EL (cell line): Measurements from ENCODE around the gene FOXD4L6.
"Not testable (repeated sequence)": the region's sequence is repeated elsewhere in the genome, so short reads cannot be mapped to it uniquely, and the experiment has no call there.

ENCODE experiments used
- DNase-seq: peaks from one replicate; pipeline ENCODE4 v3.0.0-alpha.2; 2016

Gene FOXD4L6

DNA sequence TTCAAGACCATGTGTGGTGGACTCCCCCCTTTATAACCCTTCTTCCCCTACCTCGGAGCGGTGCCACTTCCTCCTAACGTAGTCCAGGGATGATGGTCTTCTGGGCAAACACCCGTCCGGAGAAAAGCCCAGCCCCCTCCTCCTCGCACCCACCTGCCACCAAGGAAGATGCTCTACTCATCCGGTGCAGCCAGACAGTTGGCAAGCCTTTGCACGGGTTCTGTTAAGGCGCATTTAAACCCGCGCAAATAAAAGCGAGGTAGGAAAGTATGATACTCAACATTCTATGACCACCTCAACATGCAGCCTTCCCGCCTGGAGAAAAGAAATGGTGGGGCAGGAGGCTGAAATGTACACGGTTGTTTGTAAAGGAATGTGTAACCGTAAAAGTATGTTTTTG is at the start of gene FOXD4L6:
FOXD4L6 (minus strand) TSS at position 101 of the 400 bp plus-strand sequence. CDS start 298 bp downstream, outside the sequence.
- not testable (repeated sequence) for DNase-seq

GRCh38 chr9:41174994-41175393 is 46.5 kb upstream of the FOXD4L6 start:
- not testable (repeated sequence) for DNase-seq

- not testable (repeated sequence) for DNase-seq
Observed at GRCh38 chr9:41150116-41150515, 21.6 kb upstream of the FOXD4L6 start.

DNA sequence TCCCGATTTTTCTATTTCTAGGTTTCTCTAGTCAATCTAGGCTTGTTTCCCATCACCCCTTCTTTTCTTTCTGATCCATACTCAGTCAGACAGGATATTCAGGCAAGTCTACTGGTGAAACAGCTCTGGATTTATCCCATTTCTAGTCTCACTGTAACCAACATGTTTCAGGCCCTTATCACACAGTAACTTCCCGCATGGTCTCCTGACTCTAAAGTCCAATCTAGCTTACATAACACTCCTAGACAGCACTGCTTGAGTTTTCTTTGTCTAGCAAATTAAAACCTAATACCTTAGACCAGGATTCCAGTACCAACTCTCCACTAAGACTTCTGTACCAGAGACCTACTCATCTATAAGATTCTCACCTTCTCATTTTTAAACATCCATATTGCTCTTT is 13.4 kb upstream of the FOXD4L6 start:
- not testable (repeated sequence) for DNase-seq

- not testable (repeated sequence) for DNase-seq
Observed at GRCh38 chr9:41126746-41127446, 1.6 kb downstream of the FOXD4L6 start.

DNA sequence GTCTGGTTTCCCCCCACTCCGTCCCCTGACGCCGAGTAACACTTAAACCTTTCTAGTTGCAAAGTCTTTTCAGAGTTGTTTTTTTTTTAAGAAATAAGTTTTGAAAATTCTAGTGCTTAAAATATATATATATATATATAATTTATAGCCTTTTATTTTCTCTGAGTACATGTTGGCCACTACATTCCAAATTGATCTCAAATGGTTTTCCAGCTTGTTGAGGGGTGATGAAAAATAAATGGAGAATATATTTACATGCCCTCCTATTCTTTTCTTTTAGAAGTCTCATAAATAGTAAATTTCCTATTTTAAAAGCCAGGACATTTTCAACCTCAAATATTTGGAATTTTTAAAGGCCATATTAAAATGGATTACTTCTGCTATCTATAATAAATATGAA is 2.5 kb downstream of the FOXD4L6 start:
- not testable (repeated sequence) for DNase-seq

GRCh38 chr9:41125109-41125658 is 3.3 kb downstream of the FOXD4L6 start:
- DNase-seq, result not testable (repeated sequence)

GRCh38 chr9:41124250-41125108 is 4.0 kb downstream of the FOXD4L6 start:
- DNase-seq, result not testable (repeated sequence)

DNA sequence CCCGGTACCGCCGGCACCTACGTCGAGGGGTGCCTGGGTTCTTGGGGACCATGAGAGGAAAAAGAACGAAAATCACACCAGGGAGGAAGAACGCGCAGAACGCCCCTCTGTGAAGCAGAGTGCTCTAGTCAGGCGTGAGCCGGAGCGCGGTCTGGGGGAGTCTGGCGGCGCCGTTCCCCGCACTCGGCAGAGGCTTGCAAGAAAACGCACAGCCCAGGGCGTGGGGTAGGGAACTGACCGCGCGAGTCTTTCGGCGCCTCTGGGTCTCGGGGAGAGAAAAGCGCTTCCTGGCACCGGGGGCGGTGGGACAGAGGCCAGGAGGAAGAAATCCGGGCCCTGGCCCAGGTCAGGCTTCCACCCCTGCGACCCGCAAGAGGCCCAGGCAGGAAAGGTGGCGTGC is 4.7 kb downstream of the FOXD4L6 start:
- DNase-seq, result not testable (repeated sequence)

GRCh38 chr9:41123396-41123795 is 5.1 kb downstream of the FOXD4L6 start:
- not testable (repeated sequence) for DNase-seq

DNA sequence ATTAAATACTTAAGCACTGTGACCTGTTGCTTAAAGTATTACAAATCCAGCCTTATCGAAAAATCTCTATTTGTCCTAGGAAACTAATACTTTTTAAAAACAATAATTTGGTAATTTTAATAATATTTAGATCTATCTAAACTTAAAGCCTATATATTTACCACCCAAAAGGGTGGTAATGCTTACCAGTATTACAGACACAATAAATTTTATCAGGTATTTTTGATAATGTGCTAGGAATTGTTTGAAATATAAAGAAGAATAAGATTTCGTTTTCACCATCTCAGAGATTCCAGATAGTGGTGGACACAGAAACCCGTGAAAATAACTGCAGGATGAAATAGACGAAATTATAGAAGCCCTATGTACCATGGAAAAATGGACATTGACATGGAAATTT is 7.8 kb downstream of the FOXD4L6 start:
- DNase-seq, result not testable (repeated sequence)

DNA sequence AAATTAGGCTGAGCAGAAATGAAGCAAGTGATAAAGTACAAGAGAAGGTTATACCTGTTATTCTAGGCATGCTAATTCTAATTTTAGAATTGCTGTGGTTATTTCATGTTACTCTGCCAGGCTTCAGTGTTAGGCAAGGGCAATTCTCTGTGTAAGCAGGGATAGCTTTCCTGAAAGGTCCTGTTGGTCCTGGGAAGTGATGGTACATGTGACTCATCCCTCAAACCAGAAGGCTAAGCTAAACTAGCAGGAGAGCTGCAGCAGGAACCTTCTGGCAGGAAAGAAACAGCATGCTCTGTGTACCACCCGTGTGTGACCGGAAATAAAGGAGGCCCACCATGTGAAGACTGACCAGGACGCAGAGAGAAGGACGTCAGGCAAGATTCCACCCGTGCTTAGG is 8.8 kb downstream of the FOXD4L6 start:
- not testable (repeated sequence) for DNase-seq

DNA sequence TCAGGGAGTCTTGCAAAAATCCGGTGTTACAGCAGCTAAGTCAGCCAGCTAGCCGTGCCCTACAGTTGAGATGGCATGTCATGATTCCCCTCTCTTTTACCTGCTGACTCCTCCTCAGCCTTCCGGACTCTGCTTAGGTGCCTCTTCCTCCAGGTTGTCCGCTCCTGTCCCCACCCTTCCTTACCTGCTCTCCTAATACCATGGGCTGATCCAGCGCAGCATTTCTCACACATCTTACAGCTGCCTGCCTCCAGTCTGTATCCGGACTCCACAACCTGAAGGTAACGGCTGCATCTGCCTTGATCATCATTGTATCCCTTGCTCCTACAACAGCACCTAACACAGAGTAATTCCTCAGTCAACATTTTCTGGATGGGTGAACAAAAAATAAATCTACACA is 9.2 kb downstream of the FOXD4L6 start:
- not testable (repeated sequence) for DNase-seq

- not testable (repeated sequence) for DNase-seq
Observed at GRCh38 chr9:41113348-41113747, 15.1 kb downstream of the FOXD4L6 start.

DNA sequence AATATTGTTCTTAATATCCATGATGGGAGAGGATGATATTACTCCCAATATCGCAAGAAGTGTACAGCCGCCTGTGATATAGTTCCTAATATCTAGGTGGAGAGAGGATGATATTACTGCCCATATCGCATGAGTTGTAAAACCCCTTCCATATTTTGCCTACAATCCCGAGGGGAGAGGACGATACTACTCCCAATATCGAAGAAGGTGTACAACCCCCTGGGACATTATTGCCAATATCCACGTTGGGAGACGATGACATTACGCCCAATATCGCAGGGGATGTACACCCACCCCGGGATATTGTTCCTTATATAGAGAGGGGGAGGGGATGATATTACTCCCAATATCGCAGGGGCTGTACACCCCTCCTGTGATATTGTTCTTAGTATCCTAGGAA is 17.1 kb downstream of the FOXD4L6 start:
- not testable (repeated sequence) for DNase-seq

DNA sequence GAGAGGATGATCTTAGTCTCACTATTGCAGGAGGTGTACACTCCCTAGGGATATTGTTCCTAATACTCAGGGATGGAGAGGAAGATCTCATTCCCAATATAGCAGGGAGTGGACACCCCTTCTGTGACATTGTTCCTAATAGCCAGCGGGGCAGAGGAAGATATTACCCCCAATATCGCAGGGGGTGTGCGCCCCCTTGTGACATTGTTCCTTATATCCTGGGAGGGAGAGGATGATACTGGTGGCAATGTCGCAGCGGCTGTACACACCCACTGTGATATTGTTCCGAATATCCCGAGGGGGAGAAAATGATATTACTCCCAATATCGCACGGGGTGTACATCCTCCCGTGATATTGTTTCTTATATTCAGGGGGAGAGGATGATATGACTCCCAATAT is 17.6 kb downstream of the FOXD4L6 start:
- not testable (repeated sequence) for DNase-seq

GRCh38 chr9:41109253-41109652 is 19.2 kb downstream of the FOXD4L6 start:
- not testable (repeated sequence) for DNase-seq

DNA sequence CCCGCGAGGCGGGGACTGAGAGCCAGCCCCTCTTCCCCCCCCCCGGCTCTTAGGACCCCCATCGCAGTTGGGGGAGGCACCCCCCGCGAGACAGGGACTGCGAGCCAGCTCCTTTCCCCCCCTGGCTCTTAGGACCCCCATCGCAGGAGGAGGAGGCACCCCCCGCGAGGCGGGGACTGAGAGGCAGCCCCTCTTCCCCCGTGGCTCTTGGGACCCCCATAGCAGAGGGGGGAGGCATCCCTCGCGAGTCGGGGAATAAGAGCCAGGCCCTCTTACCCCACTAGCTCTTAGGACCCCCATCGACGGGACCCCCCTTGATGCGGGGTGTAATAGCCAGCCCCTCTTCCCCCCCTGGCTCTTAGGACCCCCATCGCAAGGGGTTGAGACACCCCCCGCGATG is 19.7 kb downstream of the FOXD4L6 start:
- DNase-seq, result not testable (repeated sequence)

DNA sequence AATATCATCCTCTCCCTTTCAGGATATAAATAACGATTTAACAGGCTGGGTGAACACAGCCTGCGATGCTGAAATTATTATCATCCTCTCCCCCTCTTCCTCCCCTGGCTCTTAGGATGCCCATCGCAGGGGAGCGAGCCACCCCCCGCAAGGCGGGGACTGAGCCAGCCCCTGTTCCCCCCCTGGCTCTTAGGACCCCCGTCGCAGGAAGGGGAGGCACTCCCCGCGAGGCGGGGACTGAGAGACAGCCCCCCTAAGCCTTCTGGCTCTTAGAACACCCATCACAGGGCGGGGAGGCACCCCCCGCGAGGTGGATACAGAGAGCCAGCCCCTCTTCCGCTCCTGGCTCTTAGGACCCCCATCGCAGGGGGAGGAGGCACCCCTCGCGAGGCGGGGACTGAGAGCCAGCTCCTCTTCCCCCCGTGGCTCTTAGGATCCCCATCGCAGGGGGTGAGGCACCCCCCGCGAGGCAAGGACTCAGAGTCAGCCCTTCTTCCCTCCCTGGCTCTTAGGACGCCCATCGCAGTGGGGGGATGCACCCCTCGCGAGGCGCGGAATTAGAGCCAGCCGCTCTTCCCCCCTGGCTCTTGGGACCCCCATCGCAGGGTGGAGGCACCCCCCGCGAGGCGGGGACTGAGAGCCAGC is 21.9 kb downstream of the FOXD4L6 start:
- not testable (repeated sequence) for DNase-seq

DNA sequence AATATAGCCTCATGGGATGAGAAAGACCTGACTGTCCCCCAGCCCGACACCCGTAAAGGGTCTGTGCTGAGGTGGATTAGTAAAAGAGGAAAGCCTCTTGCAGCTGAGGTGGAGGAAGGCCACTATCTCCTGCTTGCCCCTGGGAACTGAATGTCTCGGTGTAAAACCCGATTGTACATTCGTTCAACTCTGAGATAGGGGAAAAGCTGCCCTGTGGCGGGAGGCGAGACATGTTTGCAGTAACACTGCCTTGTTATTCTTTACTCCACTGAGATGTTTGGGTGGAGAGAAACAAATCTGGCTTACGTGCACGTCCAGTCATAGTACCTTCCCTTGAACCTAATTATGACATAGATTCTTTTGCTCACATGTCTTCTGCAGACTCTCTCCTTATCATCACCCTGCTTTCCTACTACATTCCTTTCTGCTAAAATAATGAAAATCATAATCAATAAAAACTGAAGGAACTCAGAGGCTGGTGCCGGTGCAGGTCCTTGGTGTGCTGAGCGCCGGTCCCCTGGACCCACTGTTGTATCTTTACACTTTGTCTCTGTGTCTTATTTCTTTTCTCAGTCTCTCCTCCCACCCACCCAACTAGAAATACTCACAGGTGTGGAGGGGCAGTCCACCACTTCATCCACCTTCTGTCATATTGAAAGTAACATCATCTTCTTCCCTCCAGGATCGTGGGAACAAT is 22.8 kb downstream of the FOXD4L6 start:
- not testable (repeated sequence) for DNase-seq

DNA sequence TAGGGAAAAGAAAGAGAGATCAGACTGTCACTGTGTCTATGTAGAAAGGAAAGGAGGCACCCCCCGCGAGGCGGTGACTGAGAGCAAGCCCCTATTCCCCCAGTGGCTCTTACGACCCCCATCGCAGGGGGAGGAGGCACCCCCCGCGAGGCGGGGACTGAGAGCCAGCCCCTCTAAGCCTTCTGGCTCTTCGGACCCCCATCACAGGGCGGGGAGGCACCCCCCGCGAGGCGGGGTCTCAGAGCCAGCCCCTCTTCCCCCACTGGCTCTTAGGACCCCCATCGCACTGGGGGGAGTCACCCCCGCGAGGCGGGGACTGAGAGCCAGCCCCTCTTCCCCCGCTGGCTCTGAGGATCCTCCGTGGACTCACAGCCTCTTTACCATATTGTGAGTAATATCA is 23.9 kb downstream of the FOXD4L6 start:
- DNase-seq, result not testable (repeated sequence)

DNA sequence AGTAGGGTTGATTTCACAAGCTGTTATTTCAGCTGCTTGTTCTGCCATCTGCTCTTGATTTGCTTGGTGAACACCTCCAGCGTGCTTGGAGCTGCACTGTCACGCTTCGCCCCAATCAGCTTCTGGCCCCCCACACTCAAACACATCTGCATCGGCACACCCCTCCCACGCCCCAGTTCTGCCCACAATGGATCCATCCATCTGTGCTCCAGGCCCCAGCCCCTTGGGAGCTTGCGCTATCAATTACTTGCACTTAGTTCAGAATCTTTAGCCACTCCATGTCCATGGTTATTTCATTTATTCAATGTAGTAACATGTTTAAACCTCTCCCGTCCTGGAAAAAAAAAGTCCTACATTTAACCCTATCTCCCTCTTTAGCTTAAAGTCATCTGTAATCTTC is 28.0 kb downstream of the FOXD4L6 start:
- not testable (repeated sequence) for DNase-seq
